Endothelial cell of umbilical vein (primary cell): ENCODE results near the gene KAT6B. TPM values are rescaled to one million over a fixed set of nuclear protein-coding genes. Genes with fewer than 3 reads are reported as not detected.

Experiments used
- BruUV-seq: library from RNA; stranded (reverse); fragments of 400-500 nt; replicated peaks from 2 replicates; lab custom pipeline; 2021; lab: Mats Ljungman, UMichigan
- CTCF ChIA-PET: fragments of 300-600, 350-600 bp; sonication (Branson Sonifier 250); formaldehyde crosslinking; loops from one replicate; lab custom pipeline; 2021; ENCODE audit warnings: antibody characterized with exemption, inconsistent platforms; lab: Charles Lee
- POLR2A ChIA-PET: fragments of 300-600, 350-600 bp; sonication (Branson Sonifier 250); formaldehyde crosslinking; loops from one replicate; lab custom pipeline; 2021; ENCODE audit warnings: antibody characterized with exemption, inconsistent platforms; lab: Charles Lee
- DNase-seq: peaks from one replicate; pipeline ENCODE4 v3.0.0-alpha.2; 2011; ENCODE audit warnings: low read depth, low spot score
- FAIRE-seq: peaks from 2 replicates; lab custom pipeline; 2011; peaks lifted over from hg19 to GRCh38; lab: Jason Lieb, UNC
- H2AFZ ChIP-seq: 2 replicates; pipeline ENCODE4 v1.6.0; 2012; ENCODE audit warnings: low read depth, low read length, control low read depth, inconsistent platforms
- H3K27ac ChIP-seq: 2 replicates; pipeline ENCODE4 v1.5.1; 2011; ENCODE audit warnings: low read depth, mild to moderate bottlenecking, control low read depth, low read length, moderate library complexity; ENCODE audit not compliant: insufficient read depth
- H3K27me3 ChIP-seq, 2 experiments: 2 replicates each; pipeline versions ENCODE4 v1.6.0 to v1.6.1; 2011; ENCODE audit warnings: low read length in 2 of 2, mixed read lengths in 1 of 2; ENCODE audit not compliant: control insufficient read depth in 2 of 2, insufficient read depth in 2 of 2
- H3K36me3 ChIP-seq, 2 experiments: 2 replicates in 1 of 2; 3 replicates in 1 of 2; pipeline ENCODE4 v1.5.1; 2011; ENCODE audit warnings: low read length in 2 of 2, mild to moderate bottlenecking in 1 of 2, moderate library complexity in 1 of 2; ENCODE audit not compliant: control insufficient read depth in 2 of 2, insufficient read depth in 2 of 2; ENCODE audit errors: extremely low read depth in 1 of 2
- H3K4me1 ChIP-seq: 3 replicates; pipeline ENCODE4 v1.5.1; 2011; ENCODE audit warnings: mild to moderate bottlenecking, low read length; ENCODE audit not compliant: control insufficient read depth, insufficient read depth; ENCODE audit errors: extremely low read depth
- H3K4me2 ChIP-seq: 2 replicates; pipeline ENCODE4 v1.6.1; 2011; ENCODE audit warnings: low read length, control low read depth, mixed read lengths; ENCODE audit not compliant: insufficient read depth
- H3K4me3 ChIP-seq, 3 experiments: fragments of 200-600 bp in 1 of 3; sonication (generic), shearing (Covaris generic) in 1 of 3; replicated peaks in 1 of 3; 2 replicates each; pipeline ENCODE4 v1.5.1; 2011 to 2016; ENCODE audit warnings: control low read depth in 3 of 3, low read length in 3 of 3, mild to moderate bottlenecking in 2 of 3, inconsistent platforms in 1 of 3, low read depth in 1 of 3, moderate library complexity in 1 of 3; ENCODE audit not compliant: insufficient read depth in 1 of 3
- H3K79me2 ChIP-seq: 2 replicates; pipeline ENCODE4 v1.6.0; 2012; ENCODE audit warnings: low read length, inconsistent platforms; ENCODE audit not compliant: control insufficient read depth, insufficient read depth
- H3K9ac ChIP-seq: replicated peaks from 2 replicates; pipeline ENCODE3; 2011; ENCODE audit warnings: low read length, control low read depth; ENCODE audit not compliant: insufficient read depth; ENCODE audit errors: extremely low read depth
- H3K9me1 ChIP-seq: replicated peaks from 3 replicates; pipeline ENCODE4 v1.6.0; 2011; ENCODE audit warnings: mild to moderate bottlenecking, low read length; ENCODE audit not compliant: control insufficient read depth, insufficient read depth; ENCODE audit errors: extremely low read depth
- H3K9me3 ChIP-seq: replicated peaks from 2 replicates; pipeline ENCODE4 v1.5.1; 2012; ENCODE audit warnings: low read length, inconsistent platforms; ENCODE audit not compliant: control insufficient read depth, insufficient read depth
- H4K20me1 ChIP-seq: replicated peaks from 2 replicates; pipeline ENCODE3; 2011; ENCODE audit warnings: mild to moderate bottlenecking, low read length; ENCODE audit not compliant: control insufficient read depth, insufficient read depth; ENCODE audit errors: extremely low read depth
- EZH2 ChIP-seq: IDR thresholded peaks from 2 replicates; pipeline ENCODE4 v1.6.1; 2012; ENCODE audit warnings: borderline replicate concordance, low read depth, mild to moderate bottlenecking, moderate library complexity, low read length, inconsistent platforms; ENCODE audit not compliant: severe bottlenecking
- FOS ChIP-seq: IDR thresholded peaks from 2 replicates; pipeline ENCODE4 v1.6.1; 2011; ENCODE audit warnings: mild to moderate bottlenecking, low read length, moderate library complexity, borderline replicate concordance; ENCODE audit not compliant: insufficient read depth
- GATA2 ChIP-seq: IDR thresholded peaks from 2 replicates; pipeline ENCODE4 v1.7.0; 2011; ENCODE audit warnings: low read depth, mild to moderate bottlenecking, moderate library complexity, mixed read lengths, low read length; ENCODE audit not compliant: insufficient read length, insufficient read depth
- JUN ChIP-seq: IDR thresholded peaks from 2 replicates; pipeline ENCODE4 v1.6.1; 2011; ENCODE audit warnings: borderline replicate concordance, low read depth; ENCODE audit not compliant: insufficient read length, insufficient read depth
- MYC ChIP-seq: IDR thresholded peaks from one replicate; pipeline ENCODE4 v1.6.1; 2011; ENCODE audit warnings: mild to moderate bottlenecking, low read depth, low read length
- POLR2A ChIP-seq: IDR thresholded peaks from 2 replicates; pipeline ENCODE4 v1.6.1; 2012; ENCODE audit warnings: low read depth, mild to moderate bottlenecking, control low read depth, low read length
- POLR2AphosphoS5 ChIP-seq: IDR thresholded peaks from 2 replicates; pipeline ENCODE4 v1.6.1; 2012; ENCODE audit warnings: low read depth, mild to moderate bottlenecking, control low read depth, low read length, moderate library complexity; ENCODE audit not compliant: insufficient read depth
- dilution Hi-C: fragments of 300-500 bp; cut with MboI; formaldehyde crosslinking; loops from one replicate; pipeline ENCODE4 v1.15.0; 2019; ENCODE audit warnings: low sequenced_read_pairs; ENCODE audit not compliant: extremely low pct_ligation_motif_present
- intact Hi-C: fragments of 100-400 bp; cut with micrococcal nuclease; formaldehyde crosslinking; loops from one replicate; pipeline ENCODE4 v1.10.0; 2022
- polyA plus RNA-seq, 4 experiments: library from polyadenylated mRNA; depleted of rRNA in 3 of 4; stranded (reverse) in 3 of 4; unstranded in 1 of 4; fragments of >200 nt; gene quantifications; 2 replicates each; pipeline versions ENCODE4 v1.2.1 to v1.2.3, GENCODE V29; 2011 to 2012; ENCODE audit warnings: missing spikeins in 1 of 4
- total RNA-seq: library from RNA; stranded (reverse); gene quantifications from 2 replicates; pipeline ENCODE4 v1.2.3, GENCODE V29; 2021
- TF ChIP-seq, protein P1 (sequence below), 2 donors: IDR thresholded peaks; 1 replicate in 1 of 2; 2 replicates in 1 of 2; pipeline ENCODE4 v1.5.1; 2011; ENCODE audit warnings: low read length in 2 of 2, mild to moderate bottlenecking in 2 of 2, moderate library complexity in 2 of 2, control low read depth in 1 of 2, inconsistent platforms in 1 of 2, low read depth in 1 of 2; ENCODE audit not compliant: insufficient read depth in 1 of 2; ENCODE audit errors: extremely low read depth in 1 of 2
- TF ChIP-seq, protein P2 (sequence below): IDR thresholded peaks from 2 replicates; pipeline ENCODE4 v1.6.1; 2011; ENCODE audit not compliant: insufficient read depth, insufficient read length

Gene KAT6B
- total and polyA plus RNA-seq, 2 donors (not counting 3 experiments of a cell fraction or from before 2014, with no cell fraction given) = 4.5 to 17.0 TPM

GRCh38 chr10:74846958-74847357 is 20.6 kb downstream of the KAT6B start:
- no peak for FAIRE-seq
- no peak overlapping the region for H3K4me3 ChIP-seq
- ChIA-PET POLR2A (no interaction called here), CTCF (interaction anchor here (0.5 kb wide), 1 partner anchor 720 kb away, joined by 4 read pairs; no protein-coding TSS in a partner anchor)
- H4K20me1 ChIP-seq = no peaks in the 10 kb centered on the region
- H3K9me1 ChIP-seq = no peaks in the 10 kb centered on the region
- no TSS peak for BruUV-seq
- dilution Hi-C loops (no loop called here), intact Hi-C loops (no loop called here)
- no peak overlapping the region for H2AFZ ChIP-seq
- H3K9me3 ChIP-seq = no peaks in the 10 kb centered on the region
- DNase-seq = no peak
- TF ChIP-seq, protein P1, sequence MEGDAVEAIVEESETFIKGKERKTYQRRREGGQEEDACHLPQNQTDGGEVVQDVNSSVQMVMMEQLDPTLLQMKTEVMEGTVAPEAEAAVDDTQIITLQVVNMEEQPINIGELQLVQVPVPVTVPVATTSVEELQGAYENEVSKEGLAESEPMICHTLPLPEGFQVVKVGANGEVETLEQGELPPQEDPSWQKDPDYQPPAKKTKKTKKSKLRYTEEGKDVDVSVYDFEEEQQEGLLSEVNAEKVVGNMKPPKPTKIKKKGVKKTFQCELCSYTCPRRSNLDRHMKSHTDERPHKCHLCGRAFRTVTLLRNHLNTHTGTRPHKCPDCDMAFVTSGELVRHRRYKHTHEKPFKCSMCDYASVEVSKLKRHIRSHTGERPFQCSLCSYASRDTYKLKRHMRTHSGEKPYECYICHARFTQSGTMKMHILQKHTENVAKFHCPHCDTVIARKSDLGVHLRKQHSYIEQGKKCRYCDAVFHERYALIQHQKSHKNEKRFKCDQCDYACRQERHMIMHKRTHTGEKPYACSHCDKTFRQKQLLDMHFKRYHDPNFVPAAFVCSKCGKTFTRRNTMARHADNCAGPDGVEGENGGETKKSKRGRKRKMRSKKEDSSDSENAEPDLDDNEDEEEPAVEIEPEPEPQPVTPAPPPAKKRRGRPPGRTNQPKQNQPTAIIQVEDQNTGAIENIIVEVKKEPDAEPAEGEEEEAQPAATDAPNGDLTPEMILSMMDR (IDR thresholded peaks at IDR 0.05; ENCODE audit: extremely low read depth in 1 of 2, insufficient read depth in 1 of 2, low read depth in 1 of 2, low read length in 2 of 2) = no peak
- TF ChIP-seq POLR2AphosphoS5 (no peak), POLR2A (no peak), JUN (no peak), FOS (no peak), EZH2 (no peak), GATA2 (no peak), MYC (no peak)
- TF ChIP-seq, protein P2, sequence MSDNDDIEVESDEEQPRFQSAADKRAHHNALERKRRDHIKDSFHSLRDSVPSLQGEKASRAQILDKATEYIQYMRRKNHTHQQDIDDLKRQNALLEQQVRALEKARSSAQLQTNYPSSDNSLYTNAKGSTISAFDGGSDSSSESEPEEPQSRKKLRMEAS = no peak
- H3K79me2 ChIP-seq = no peaks in the 10 kb centered on the region
- peaks cover 0 to 5% of the 10 kb centered on the region in 2 experiments for H3K36me3 ChIP-seq
- no peak overlapping the region for H3K9ac ChIP-seq
- no peak overlapping the region for H3K4me2 ChIP-seq
- no peak overlapping the region for H3K27ac ChIP-seq
- no peaks in the 10 kb centered on the region for H3K4me1 ChIP-seq
- no peaks in the 10 kb centered on the region for H3K27me3 ChIP-seq
